H9 (cell line): Measurements from ENCODE around the gene SAMD7. TPM values are rescaled to one million over a fixed set of nuclear protein-coding genes. Genes with fewer than 3 reads are reported as not detected.

Experiments used
- DNase-seq: peaks from one replicate; pipeline ENCODE4 v3.0.0-alpha.2; 2017
- H2AFZ ChIP-seq: one replicate; pipeline ENCODE4 v1.6.1; 2013; ENCODE audit warnings: mild to moderate bottlenecking, low read length, control low read depth, moderate library complexity
- H2AK5ac ChIP-seq: 2 replicates; pipeline ENCODE4 v1.6.1; 2013; ENCODE audit warnings: low read length, control low read depth, mixed read lengths; ENCODE audit not compliant: insufficient read length
- H2BK120ac ChIP-seq: one replicate; pipeline ENCODE4 v1.6.1; 2013; ENCODE audit warnings: low read depth, mild to moderate bottlenecking, low read length, control low read depth, inconsistent platforms; ENCODE audit not compliant: poor library complexity, severe bottlenecking
- H2BK12ac ChIP-seq: 2 replicates; pipeline ENCODE4 v1.6.1; 2013; ENCODE audit warnings: low read length, control low read depth, mixed read lengths, low read depth; ENCODE audit not compliant: insufficient read length
- H2BK15ac ChIP-seq: 2 replicates; pipeline ENCODE4 v1.6.1; 2013; ENCODE audit warnings: low read depth, low read length, control low read depth
- H2BK20ac ChIP-seq: one replicate; pipeline ENCODE4 v1.6.1; 2013; ENCODE audit warnings: low read depth, mild to moderate bottlenecking, low read length, control low read depth, inconsistent platforms; ENCODE audit not compliant: poor library complexity, severe bottlenecking
- H2BK5ac ChIP-seq: 2 replicates; pipeline ENCODE4 v1.6.1; 2013; ENCODE audit warnings: low read length, control low read depth, mixed read lengths; ENCODE audit not compliant: insufficient read length
- H3K14ac ChIP-seq: 2 replicates; pipeline ENCODE4 v1.6.1; 2013; ENCODE audit warnings: low read length, control low read depth; ENCODE audit not compliant: insufficient read depth
- H3K18ac ChIP-seq: 2 replicates; pipeline ENCODE4 v1.6.1; 2013; ENCODE audit warnings: low read depth, mild to moderate bottlenecking, mixed read lengths, low read length, control low read depth; ENCODE audit not compliant: insufficient read length
- H3K23ac ChIP-seq: 2 replicates; pipeline ENCODE4 v1.6.1; 2013; ENCODE audit warnings: low read length, control low read depth, mixed read lengths, low read depth; ENCODE audit not compliant: insufficient read length
- H3K23me2 ChIP-seq: 2 replicates; pipeline ENCODE4 v1.6.1; 2013; ENCODE audit warnings: low read depth, mild to moderate bottlenecking, mixed read lengths, low read length, control low read depth; ENCODE audit not compliant: insufficient read length, poor library complexity, severe bottlenecking
- H3K27ac ChIP-seq: 2 replicates; pipeline ENCODE4 v1.5.1; 2013; ENCODE audit warnings: low read length, control low read depth, mixed read lengths, low read depth; ENCODE audit not compliant: insufficient read length
- H3K27me3 ChIP-seq: 2 replicates; pipeline ENCODE4 v1.6.1; 2013; ENCODE audit warnings: low read length, control low read depth, inconsistent platforms; ENCODE audit not compliant: insufficient read depth
- H3K4ac ChIP-seq: 2 replicates; pipeline ENCODE4 v1.6.1; 2013; ENCODE audit warnings: low read depth, mild to moderate bottlenecking, control low read depth, inconsistent platforms, low read length, moderate library complexity
- H3K4me1 ChIP-seq: 2 replicates; pipeline ENCODE4 v1.6.1; 2013; ENCODE audit warnings: low read length, control low read depth, inconsistent platforms; ENCODE audit not compliant: insufficient read depth
- H3K4me2 ChIP-seq: 2 replicates; pipeline ENCODE4 v1.6.1; 2013; ENCODE audit warnings: low read length, control low read depth, mixed read lengths; ENCODE audit not compliant: insufficient read length, insufficient read depth
- H3K56ac ChIP-seq: 2 replicates; pipeline ENCODE4 v1.6.1; 2013; ENCODE audit warnings: low read depth, mild to moderate bottlenecking, mixed read lengths, low read length, control low read depth; ENCODE audit not compliant: insufficient read length
- H3K79me1 ChIP-seq: 2 replicates; pipeline ENCODE4 v1.6.1; 2013; ENCODE audit warnings: low read depth, mild to moderate bottlenecking, moderate library complexity, low read length, control low read depth, inconsistent platforms; ENCODE audit not compliant: insufficient read depth, poor library complexity, severe bottlenecking
- H3K79me2 ChIP-seq: 2 replicates; pipeline ENCODE4 v1.6.1; 2013; ENCODE audit warnings: low read length, control low read depth, inconsistent platforms; ENCODE audit not compliant: insufficient read depth
- H3K9ac ChIP-seq: 2 replicates; pipeline ENCODE4 v1.6.1; 2013; ENCODE audit warnings: low read length, control low read depth, mixed read lengths; ENCODE audit not compliant: insufficient read length; ENCODE audit errors: extremely low read depth
- H3K9me3 ChIP-seq: one replicate; pipeline ENCODE4 v1.6.1; 2013; ENCODE audit warnings: low read depth, low read length, inconsistent platforms; ENCODE audit not compliant: control insufficient read depth
- H3T11ph ChIP-seq: one replicate; pipeline ENCODE4 v1.6.1; 2013; ENCODE audit warnings: mild to moderate bottlenecking, low read length, control low read depth, inconsistent platforms
- H4K20me1 ChIP-seq: one replicate; pipeline ENCODE4 v1.6.1; 2013; ENCODE audit not compliant: control insufficient read depth, insufficient read length, insufficient read depth
- H4K5ac ChIP-seq: 2 replicates; pipeline ENCODE4 v1.6.1; 2013; ENCODE audit warnings: low read depth, mild to moderate bottlenecking, mixed read lengths, low read length, control low read depth; ENCODE audit not compliant: insufficient read length
- H4K8ac ChIP-seq: replicated peaks from 2 replicates; pipeline ENCODE4 v1.6.1; 2013; ENCODE audit warnings: low read length, control low read depth, mixed read lengths, low read depth; ENCODE audit not compliant: insufficient read length
- H4K91ac ChIP-seq: 2 replicates; pipeline ENCODE4 v1.6.1; 2013; ENCODE audit warnings: low read depth, mild to moderate bottlenecking, moderate library complexity, mixed read lengths, low read length, control low read depth; ENCODE audit not compliant: insufficient read length
- H3K27ac Mint-ChIP-seq, 3 experiments: 2 replicates in 2 of 3; 3 replicates in 1 of 3; pipeline ENCODE4 v1.8.0; 2020 to 2021; ENCODE audit warnings: mixed read lengths in 3 of 3, mild to moderate bottlenecking in 1 of 3, moderate library complexity in 1 of 3
- H3K27me3 Mint-ChIP-seq: 2 replicates; pipeline ENCODE4 v1.8.0; 2021; ENCODE audit warnings: low read depth, mild to moderate bottlenecking, moderate library complexity, mixed read lengths
- H3K36me3 Mint-ChIP-seq, 3 experiments: 2 replicates in 2 of 3; 3 replicates in 1 of 3; pipeline ENCODE4 v1.8.0; 2020 to 2021; ENCODE audit warnings: low read depth in 3 of 3, mixed read lengths in 3 of 3; ENCODE audit not compliant: insufficient read depth in 1 of 3
- H3K4me1 Mint-ChIP-seq, 2 experiments: 2 replicates each; pipeline ENCODE4 v1.8.0; 2020; ENCODE audit warnings: mixed read lengths in 2 of 2
- H3K4me3 Mint-ChIP-seq, 2 experiments: 2 replicates in 1 of 2; 3 replicates in 1 of 2; pipeline ENCODE4 v1.8.0; 2020 to 2021; ENCODE audit warnings: mild to moderate bottlenecking in 2 of 2, mixed read lengths in 2 of 2, moderate library complexity in 1 of 2
- H3K9me3 Mint-ChIP-seq, 2 experiments: 2 replicates in 1 of 2; 3 replicates in 1 of 2; pipeline ENCODE4 v1.8.0; 2020; ENCODE audit warnings: mild to moderate bottlenecking in 2 of 2, mixed read lengths in 2 of 2, moderate library complexity in 1 of 2
- WGBS: extraction: QIAGEN DNeasy Blood & Tissue Kit; methylation state at CpG from one replicate; pipeline ENCODE4 v1.1.7; 2013; ENCODE audit warnings: missing lambda C conversion rate, low lambda C conversion rate, mixed read lengths; ENCODE audit not compliant: insufficient read length; ENCODE audit errors: extremely low coverage; 5-methylcytosine and 5-hydroxymethylcytosine counted together
- total RNA-seq: library from RNA; stranded (reverse); gene quantifications from 2 replicates; pipeline ENCODE4 v1.2.1, GENCODE V29; 2021
- TF ChIP-seq, protein P1 (sequence below): fragments of 200-600 bp; sonication (generic); conservative IDR thresholded peaks from 3 replicates; pipeline ENCODE4 v1.8.0; 2021; ENCODE audit warnings: antibody characterized with exemption, mild to moderate bottlenecking

The SAMD7 gene
- total RNA-seq, 1 experiment from 2014 or later, result not detected

DNA sequence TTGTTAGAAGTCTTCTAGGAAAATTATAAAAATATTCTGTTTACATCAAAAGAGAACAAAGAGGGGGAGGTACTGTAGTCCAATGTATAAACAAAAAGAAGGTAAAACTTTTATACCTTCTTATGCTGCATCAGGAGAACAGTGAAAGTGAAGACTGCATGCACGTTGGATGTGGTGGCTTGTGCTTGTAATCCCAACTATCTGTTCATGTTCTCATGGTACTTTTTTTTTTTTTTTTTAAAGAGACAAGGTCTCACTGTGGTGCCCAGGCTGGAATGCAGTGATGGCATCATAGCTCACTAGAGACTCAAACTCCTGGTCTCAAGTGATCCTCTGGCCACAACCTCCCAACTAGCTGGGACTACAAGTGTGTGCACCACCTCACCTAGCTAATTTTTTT lies 59.5 kb downstream of the SAMD7 start:
- H3K9ac ChIP-seq, result no peak overlapping the region
- H2BK120ac ChIP-seq, result no peak overlapping the region
- H2BK20ac ChIP-seq, result no peak overlapping the region
- peaks cover 29% of the 10 kb centered on the region; the same call in 1 of the 2 replicates for H3K79me2 ChIP-seq
- H3K14ac ChIP-seq, result no peak overlapping the region
- TF ChIP-seq, protein P1, sequence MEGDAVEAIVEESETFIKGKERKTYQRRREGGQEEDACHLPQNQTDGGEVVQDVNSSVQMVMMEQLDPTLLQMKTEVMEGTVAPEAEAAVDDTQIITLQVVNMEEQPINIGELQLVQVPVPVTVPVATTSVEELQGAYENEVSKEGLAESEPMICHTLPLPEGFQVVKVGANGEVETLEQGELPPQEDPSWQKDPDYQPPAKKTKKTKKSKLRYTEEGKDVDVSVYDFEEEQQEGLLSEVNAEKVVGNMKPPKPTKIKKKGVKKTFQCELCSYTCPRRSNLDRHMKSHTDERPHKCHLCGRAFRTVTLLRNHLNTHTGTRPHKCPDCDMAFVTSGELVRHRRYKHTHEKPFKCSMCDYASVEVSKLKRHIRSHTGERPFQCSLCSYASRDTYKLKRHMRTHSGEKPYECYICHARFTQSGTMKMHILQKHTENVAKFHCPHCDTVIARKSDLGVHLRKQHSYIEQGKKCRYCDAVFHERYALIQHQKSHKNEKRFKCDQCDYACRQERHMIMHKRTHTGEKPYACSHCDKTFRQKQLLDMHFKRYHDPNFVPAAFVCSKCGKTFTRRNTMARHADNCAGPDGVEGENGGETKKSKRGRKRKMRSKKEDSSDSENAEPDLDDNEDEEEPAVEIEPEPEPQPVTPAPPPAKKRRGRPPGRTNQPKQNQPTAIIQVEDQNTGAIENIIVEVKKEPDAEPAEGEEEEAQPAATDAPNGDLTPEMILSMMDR, result no peak
- H3K27ac Mint-ChIP-seq, result no peak overlapping the region
- H3K9me3 Mint-ChIP-seq, result no peaks in the 10 kb centered on the region
- no peaks in the 10 kb centered on the region for H3K27me3 ChIP-seq
- no CpG with 5 or more reads among the region's 1 CpG for WGBS
- no peak overlapping the region for H3T11ph ChIP-seq
- no peak overlapping the region for H3K4me3 Mint-ChIP-seq
- no peak overlapping the region for H2AK5ac ChIP-seq
- no peak for DNase-seq
- no peak overlapping the region for H2BK15ac ChIP-seq
- no peak overlapping the region for H3K27ac ChIP-seq
- H2BK12ac ChIP-seq, result no peak overlapping the region
- H3K27me3 Mint-ChIP-seq, result no peaks in the 10 kb centered on the region
- peaks cover 0 to 13% (median 13%) of the 10 kb centered on the region in 3 experiments; a peak in 5 of 7 replicates for H3K36me3 Mint-ChIP-seq
- H3K79me1 ChIP-seq, result peaks cover 5% of the 10 kb centered on the region
- H3K4me2 ChIP-seq, result no peak overlapping the region
- H3K9me3 ChIP-seq, result no peaks in the 10 kb centered on the region
- no peak overlapping the region for H4K5ac ChIP-seq
- no peak overlapping the region for H3K4ac ChIP-seq
- no peaks in the 10 kb centered on the region for H4K20me1 ChIP-seq
- peaks cover 26 to 29% of the 10 kb centered on the region in 2 experiments for H3K4me1 Mint-ChIP-seq
- H2AFZ ChIP-seq, result no peak overlapping the region
- no peak overlapping the region for H2BK5ac ChIP-seq
- no peak overlapping the region for H3K23ac ChIP-seq
- H4K8ac ChIP-seq, result no peak overlapping the region
- no peak overlapping the region for H4K91ac ChIP-seq
- H3K23me2 ChIP-seq, result peaks cover 4% of the 10 kb centered on the region
- no peak overlapping the region for H3K18ac ChIP-seq
- no peaks in the 10 kb centered on the region; the same call in 1 of the 2 replicates for H3K4me1 ChIP-seq
- no peak overlapping the region for H3K56ac ChIP-seq
